CD4-positive, alpha-beta T cell treated with Interleukin-6 for 4 hours (primary cell): ENCODE measurements around the gene NDUFAF2.
"Not testable (repeated sequence)": the region's sequence is repeated elsewhere in the genome, so short reads cannot be mapped to it uniquely, and the experiment has no call there.

Source experiments
- DNase-seq: peaks from one replicate; pipeline ENCODE4 v3.0.0-alpha.2; 2020; ENCODE audit warnings: mixed read lengths

The NDUFAF2 gene

DNA sequence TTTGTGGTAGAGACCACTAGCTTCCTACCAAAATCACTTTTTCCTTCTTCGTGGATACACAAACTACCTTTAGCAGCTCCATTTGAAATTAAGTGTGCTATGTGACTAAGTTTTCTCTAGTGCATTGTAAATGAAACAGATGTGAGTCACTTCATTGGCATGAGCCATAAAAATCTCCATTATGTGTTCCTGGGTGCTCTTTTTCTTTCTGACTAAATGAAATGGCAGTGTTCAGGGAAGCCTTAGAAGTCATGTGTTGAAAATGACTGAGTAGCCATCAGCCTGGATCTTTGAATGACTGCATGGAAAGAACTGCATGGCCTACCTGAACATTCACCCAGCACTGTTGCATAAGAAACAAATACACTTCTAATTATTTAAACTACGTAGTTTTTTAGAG is 107.9 kb downstream of the NDUFAF2 start:
- DNase-seq = no peak

DNA sequence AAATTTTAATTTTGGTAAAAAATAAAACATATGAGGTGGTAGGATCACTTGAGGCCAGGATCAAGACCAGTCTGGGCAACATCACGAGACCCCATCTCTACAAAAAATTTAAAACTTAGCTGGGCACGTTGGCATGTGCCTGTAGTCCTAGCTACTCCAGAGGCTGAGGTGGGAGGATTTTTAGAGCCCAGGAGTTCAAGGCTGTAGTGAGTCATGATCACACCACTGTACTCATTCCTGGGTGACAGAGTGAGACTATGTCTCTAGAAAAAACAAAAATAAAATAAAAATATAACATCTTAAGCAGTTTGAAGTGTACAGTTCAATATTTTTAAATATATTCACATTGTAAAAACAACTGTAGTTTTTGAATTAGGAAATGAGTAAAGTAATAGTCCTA is 108.9 kb downstream of the NDUFAF2 start:
- DNase-seq = no peak

DNA sequence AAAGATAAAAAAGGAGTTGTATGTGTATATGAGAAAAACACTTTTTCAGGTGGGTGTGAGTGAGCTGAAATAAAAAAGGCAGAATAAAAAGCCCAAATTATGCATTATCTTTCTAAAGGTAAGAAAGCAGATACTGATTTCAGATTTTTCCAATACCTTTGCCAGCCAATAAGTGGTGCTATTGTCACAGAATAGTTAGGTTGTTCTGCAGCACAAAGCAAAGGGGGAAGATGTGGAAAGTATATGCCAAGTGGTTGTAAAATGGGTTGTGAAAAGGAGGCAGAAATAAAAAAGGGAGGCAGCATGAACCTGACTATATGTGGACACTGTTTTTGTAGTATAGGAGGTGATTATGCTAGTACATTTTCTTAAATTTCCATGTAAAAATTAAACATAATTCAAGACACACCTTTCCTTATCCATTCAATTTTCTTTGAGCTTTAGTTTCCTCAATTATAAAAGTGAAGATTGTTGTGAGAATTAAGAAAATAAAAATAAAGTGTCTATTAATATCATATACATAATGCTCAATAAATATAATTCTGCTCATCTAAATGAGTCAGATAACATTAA is 110.5 kb downstream of the NDUFAF2 start:
- no peak for DNase-seq

DNA sequence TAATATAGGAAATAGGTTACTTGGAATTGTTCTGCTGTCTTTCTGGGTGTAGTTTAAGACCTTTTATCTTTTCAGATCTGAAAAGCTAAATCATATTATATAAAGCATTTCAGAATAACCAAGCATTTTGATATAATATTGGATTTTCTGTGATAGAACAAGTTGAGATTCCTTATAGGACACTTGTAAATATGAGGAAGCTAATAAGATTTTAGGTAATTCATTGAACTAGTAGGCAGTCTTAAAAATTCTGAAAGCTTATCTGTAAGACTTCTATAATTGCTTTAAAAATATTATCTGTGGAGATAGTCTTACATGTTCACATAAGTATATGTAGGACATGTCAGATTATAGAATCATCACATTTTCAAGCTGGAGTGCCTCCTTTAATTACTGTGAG is 114.5 kb downstream of the NDUFAF2 start:
- no peak for DNase-seq

DNA sequence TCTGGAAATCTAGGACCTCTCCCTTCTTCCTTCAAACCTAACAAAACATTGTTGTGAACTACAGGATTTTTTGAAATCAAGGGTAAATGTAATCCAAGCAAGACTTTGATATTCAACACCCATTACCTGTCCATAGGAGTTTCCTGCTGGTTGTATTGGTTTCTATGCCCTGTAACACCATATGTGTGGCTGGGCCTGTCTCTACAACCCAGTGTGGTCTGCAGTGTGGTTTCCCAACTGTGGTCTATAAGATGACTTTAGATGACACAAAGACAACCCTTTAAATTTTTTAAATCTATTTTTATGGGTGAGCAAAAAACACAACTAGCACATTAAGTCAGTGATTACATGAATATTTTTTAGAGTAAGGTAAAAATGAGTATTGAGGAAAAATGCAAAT is 124.1 kb downstream of the NDUFAF2 start:
- DNase-seq = no peak

DNA sequence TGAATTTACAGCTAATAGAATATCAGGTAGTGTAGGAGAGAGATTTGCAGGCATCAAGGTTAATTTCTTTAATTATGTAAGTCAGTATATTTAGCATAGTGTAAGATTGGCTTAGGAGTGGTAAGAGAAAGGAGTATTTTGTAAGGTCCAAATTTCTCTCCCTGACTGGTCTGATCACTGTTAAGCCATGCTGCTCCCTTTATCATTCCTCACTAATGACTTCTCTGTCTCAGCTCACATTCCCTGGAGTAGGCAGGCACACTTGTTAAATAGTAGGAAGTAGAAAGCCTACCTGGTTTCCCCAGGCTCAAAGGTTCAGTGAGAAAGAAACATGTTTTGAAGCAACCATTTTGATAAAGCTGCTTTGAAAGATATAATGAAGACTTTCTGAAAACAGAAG is 126.5 kb downstream of the NDUFAF2 start:
- DNase-seq = no peak

DNA sequence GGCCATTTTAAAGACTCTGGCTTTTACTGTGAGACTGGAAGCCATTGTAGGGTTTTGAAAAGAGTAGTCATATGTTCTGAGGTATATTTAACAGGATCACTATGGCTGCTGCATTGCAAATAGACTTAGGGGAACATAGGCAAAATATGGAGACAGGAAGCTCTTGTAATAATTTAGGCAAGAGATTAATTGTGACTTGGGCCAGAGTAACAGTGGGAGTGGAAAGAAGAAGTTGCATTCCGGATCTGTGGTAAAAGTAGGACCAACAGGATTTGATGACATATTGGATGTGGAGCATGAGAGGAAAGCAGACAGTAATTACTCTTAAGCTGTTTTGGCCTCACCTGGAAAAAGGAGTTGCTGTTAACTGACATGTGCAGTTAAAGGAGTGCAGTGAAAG is 131.6 kb downstream of the NDUFAF2 start:
- no peak for DNase-seq

DNA sequence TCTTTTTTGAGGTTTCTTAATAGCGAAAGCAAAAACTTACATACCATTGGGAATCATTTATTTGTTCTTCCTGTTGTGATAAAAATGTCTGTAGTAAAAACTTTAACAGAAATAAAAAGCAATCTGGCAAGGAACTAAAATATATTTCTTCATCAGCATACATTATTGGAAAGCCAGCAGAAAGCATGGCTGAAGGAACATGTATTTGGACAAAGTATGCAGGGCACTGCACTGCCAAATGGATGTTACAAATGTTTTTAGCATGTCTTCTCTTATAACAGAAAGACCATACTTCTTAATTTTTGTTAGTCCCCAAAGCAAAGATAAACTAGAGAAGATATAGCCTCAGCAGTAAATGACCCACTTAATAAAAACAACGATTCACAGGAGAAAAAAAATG is 136.7 kb downstream of the NDUFAF2 start:
- DNase-seq = no peak

DNA sequence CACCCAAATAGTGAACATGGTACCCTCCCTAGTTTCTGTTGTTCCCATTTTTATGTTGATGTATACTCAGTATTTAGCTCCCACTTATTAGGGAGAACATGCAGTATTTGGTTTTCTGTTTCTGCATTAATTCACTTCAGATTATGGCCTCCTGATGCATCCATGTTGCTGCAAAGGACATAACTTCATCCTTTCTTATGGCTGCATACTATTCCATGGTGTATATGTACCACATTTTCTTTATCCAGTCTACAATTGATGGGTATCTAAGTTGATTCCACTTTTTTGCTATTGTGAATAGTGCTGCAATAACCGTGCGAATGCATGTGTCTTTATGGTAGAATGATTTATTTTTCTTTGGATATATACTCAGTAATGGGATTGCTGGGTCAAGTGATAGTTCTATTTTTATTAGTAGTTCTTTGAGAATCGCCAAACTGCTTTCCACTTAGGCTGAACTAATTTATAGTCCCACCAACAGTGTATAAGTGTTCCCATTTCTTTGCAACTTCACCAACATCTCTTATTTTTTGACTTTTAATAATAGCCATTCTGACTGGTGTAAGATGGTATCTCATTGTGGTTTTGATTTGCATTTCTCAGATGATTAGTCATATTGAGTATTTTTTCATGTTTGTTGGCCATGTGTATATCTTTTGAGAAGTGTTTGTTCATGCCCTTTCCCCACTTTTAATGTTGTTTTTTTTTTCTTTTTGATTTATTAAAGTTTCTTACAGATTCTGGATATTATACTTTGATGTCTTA is 137.7 kb downstream of the NDUFAF2 start:
- no peak for DNase-seq

DNA sequence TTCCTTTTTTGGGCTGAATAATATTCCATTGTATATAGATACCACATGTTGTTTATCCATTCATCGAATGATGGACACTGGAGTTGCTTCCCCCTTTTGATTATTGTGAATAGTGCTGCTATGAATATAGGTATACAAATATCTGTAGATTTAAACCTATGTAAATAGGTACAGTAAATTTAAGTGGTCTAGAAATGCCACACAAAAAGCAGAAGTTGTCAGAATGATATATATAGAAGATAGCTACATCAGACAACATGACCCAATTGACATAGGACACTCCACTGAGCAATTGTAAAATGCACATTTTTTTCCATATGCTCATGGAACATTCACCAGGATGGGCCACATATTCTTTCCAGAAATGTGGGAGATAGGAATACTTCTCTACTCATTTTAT is 139.7 kb downstream of the NDUFAF2 start:
- no peak for DNase-seq

DNA sequence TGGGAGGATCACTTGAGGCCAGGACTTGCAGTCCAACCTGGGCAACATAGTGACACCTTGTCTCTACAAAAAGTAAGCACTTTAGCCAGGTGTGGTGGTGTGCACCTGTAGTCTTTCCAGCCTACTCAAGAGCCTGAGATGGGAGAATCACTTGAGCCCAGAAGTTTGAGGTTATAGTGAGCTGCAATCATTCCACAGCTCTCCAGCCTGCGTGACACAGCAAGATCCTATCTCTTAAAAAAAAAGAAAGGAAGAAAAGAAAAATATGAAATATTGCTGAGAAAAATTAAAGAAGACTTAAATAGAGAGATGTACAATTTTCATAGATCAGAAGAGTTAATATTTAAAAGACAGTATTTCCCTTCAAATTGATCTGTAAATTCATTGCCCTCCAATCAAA is 140.9 kb downstream of the NDUFAF2 start:
- DNase-seq = no peak

DNA sequence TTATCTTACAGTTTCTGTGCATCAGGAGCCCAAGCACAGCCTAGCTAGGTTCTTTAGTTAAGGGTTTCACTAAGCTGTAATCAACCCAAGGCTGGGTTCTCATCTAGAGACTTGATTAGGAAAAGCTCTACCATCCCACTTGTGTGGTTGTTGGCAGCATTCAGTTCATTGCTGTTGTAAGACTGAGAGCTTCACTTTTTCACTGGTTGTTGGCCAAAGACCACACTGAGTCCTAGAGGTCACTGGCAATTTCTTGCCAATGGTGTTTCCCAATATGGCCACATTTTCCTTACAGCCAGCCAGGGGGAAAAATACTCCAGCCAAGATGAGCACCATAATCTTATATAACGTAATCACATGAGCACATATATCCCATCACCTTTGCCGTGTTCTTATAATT is 142.9 kb downstream of the NDUFAF2 start:
- DNase-seq = no peak

DNA sequence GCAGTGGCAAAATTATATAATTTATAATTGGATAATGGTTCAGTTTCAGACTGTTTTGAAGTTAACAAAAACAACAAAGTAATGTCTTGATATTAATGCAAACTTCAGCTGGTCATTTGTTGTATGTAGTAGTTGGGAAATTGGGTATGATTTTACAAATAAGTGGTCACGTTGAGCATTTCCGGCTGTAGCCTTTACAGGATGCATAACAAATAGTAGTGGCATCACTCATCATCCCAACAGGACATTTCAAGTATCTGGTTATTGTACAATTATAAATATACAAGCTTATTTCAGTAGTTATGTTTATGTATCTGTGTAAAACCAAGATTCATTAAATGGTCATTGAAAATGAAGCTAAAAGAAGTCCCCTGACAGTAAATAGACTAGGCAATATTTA is 144.3 kb downstream of the NDUFAF2 start:
- DNase-seq = no peak

DNA sequence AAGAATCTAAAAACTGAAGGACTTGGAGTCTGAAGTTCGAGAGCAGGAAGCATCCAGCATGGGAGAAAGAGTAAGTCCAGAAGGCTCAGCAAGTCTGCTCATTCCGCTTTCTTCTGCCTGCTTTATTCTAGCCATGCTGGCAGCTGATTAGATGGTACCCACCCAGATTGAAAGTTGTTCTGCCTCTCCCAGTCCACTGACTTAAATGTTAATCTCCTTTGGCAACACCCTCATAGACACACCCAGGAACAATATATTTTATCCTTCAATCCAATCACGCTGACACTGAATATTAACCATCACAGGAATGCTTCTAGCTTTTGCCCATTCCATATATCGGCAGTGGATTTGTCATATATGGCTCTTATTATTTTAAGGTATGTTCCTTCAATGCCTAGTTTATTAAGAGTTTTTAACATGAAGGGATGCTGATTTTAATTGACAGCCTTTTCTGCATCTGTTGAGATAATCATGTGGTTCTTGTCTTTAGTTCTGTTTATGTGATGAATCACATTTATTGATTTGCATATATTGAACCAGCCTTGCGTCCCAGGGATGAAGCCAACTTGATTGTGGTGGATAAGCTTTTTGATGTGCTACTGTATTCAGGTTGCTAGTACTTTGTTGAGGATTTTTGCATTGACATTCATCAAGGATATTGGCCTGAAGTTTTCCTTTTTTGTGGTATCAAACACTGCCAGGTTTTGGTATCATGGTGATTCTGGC is 148.2 kb downstream of the NDUFAF2 start:
- DNase-seq = not testable (repeated sequence)

DNA sequence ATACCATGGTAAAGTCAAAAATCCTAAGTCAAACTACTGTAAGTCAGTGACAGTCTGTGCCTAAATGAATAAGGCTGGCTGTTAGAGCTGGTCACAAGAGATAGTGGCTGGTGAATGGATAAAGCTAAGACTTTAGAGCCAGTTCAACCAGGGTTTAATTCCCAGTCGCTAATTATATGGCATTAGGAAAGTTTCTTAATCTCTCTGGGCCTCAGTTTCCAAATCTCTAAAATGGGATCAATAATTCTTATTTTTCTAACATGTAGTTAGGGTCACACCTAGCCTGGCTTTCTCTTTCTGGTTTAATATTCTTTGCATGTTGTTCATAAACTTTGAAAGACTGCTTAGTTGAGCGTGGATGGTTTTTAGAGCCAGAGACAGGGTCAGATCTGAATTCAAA is 152.5 kb downstream of the NDUFAF2 start:
- no peak for DNase-seq

DNA sequence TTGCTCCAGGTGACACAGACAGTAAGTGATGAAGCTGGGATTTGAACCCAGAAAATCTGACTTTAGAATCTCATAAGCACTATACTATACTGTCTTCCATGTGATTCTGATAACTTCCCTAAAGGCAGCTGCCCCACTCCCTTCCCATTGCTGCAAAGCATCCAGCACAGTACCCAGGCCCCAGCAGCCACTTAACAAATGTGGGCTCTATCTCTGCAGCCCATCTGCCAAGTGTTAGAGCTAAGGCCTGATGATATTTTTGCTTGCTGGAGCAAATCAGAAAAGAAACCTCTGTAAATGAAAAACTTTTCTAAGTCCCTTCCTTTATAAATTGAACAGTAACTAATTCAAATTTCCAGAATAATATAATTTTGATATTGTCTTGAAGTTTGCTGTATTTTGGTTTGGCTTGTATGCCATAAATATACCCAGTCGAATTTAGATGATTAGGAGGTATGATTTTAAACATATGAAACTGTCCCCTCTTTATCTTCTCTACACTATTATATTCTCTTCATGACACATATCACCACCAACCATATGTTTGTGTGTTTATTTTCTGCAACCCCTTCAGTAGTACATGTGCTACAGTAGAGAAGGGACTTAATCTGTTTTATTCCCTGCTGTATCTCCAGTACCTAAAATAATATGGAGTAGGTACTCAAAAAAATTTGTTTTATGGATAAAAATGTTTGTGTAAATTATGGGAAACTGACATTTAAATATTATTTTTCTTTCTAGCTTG is 153.4 kb downstream of the NDUFAF2 start:
- no peak for DNase-seq

DNA sequence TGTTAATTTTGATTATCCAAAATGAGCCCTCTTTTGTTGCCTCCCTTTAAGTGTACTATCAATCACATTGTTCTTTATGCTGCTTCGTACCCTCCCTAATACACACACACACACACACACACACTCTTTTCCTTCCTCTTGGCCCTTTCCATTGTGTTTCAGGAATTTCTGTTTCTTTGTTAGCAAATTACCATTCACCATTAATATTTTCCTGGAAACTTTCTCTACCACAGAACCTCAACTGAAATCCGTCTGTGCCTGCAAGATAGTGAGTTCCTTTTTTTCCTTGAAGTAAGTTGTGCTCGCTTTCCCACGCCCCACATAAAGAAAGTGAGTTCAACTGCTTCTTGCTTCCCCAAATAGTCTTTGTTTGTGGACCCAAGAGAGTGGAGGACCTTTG is 155.4 kb downstream of the NDUFAF2 start:
- DNase-seq = no peak

DNA sequence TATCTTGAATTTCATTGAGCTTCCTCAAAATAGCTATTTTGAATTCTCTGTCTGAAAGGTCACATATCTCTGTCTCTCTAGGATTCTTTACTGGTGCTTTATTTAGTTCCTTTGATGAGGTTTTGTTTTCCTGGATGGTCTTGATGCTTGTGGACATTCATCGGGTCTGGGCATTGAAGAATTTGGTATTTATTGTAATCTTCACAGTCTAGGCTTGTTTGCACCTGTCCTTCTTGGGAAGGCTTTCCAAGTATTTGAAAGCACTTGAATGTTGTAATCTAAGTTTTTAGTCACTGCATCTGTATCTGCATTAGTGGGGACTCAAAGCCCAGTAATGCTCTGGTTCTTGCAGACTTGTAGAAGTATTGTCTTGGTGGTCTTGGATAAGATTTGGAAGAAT is 169.4 kb downstream of the NDUFAF2 start:
- DNase-seq = no peak

DNA sequence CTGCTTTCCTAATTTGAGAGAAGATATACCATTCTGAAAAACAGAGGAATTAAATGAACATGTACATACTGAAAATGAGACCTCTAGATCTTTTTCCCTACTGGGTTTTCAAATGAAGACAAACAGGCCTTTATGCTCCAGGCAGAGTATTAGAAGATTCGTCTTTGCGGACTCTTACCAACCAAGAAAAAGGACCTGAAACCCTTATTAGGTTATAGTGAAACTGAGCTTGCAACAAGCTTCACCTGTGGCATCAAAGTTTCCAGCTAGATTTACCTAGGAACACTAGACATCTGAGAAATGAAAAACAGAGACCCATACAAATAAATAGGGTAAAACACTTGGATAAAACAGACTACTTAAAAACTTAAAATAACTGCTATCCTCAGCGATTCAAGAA is 171.0 kb downstream of the NDUFAF2 start:
- no peak for DNase-seq

DNA sequence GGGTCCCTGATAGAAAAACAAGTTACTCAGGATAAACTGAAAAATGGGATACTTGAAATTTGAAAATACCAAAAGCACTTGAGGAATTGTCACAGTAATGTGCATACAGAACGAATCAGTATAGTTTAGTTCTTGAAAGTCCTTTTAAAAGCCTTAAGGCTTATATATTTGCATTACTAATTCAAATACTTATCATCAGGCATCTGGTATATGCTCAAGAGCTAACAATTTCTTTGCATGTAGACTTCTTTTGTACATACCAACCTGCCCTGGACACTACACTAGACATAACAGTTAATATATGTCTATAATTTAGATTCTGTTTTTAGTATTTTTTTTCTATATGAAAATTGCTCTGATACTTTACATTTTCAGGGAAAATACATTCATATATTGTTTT is 174.1 kb downstream of the NDUFAF2 start:
- no peak for DNase-seq

DNA sequence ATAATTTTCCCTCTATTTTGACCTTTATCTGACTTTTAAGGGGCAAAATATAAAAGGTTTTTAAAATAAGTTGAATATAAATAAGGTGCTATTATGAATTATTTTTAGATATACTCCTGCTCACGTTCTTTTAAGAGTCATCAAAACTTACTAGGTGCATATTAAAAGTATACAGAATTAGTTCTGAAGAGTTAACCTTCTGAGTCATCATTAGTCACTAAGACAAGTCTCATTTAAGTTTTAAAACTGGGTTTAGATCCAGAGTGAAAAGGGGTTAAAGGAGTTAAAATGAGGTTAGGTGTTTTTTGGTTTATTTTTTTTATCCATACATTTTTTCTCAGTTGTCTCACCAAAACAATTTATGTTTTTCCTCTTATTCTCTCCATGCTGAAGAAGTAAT is 175.5 kb downstream of the NDUFAF2 start:
- no peak for DNase-seq

DNA sequence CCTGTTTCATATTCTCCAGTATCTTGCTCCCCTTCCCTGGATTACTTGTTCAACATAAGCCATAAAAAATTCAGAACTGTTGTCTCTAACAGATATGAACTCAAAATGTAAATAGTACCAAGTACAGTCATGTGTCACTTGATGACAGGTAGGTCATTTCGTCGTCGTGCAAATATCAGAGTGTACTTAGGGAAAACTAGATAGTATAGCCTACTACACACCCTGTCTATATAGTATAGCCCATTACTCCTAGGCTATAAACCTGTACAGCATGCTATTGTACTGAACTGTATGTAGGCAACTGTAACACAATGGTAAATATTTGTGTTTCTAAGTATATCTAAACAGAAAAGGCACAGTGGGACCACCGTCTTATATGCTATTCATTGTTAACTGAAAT is 178.1 kb downstream of the NDUFAF2 start:
- no peak for DNase-seq

DNA sequence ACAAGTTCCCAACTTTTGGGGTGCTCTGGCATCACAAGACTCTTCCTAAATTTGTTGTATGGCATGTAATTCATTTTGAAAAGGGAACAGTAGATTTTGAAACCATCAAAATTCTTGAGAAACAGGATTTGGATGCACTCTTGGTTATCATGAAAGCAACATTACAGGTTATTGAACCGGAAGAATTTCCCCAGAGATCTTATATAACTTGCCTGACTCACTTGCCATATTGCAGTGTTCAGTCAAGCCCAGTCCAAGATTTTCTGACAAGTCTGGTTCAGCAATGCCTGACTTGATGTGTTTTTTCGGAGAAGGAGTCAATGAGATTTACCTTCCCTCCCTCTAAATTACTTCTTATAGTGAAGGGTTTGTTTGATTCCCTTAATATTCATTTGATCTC is 185.3 kb downstream of the NDUFAF2 start:
- no peak for DNase-seq

DNA sequence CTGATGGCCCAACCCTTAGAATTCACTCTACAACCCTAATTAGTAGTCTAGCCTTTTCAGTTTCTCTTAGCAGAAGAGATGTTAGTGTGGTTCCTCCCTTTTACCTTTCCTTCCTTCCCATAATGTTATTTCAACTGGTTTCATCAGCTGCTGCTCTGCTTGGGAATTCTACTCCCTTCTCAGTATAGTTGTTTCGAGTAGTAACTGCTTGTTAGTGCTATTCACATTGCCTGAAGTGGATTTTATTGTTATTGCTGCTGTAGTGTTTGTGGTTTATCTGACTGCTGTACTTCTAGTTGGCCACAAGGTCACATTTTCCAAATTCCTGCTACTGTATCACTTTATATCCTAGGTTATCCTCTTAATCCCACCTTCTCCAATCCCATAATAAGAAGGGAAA is 187.6 kb downstream of the NDUFAF2 start:
- no peak for DNase-seq
